H1 (cell line): ENCODE measurements around the gene WDFY4. TPM values are rescaled to one million over a fixed set of nuclear protein-coding genes. Genes with fewer than 3 reads are reported as not detected.

Experiments
- CBX5 ChIP-seq: fragments of 300-800, 300-1000 bp; sonication (generic); IDR thresholded peaks from 2 replicates; pipeline ENCODE4 v1.7.1; 2016; ENCODE audit warnings: antibody characterized with exemption, low read length, low read depth
- RFX5 ChIP-seq: IDR thresholded peaks from 2 replicates; pipeline ENCODE4 v1.6.1; 2011; ENCODE audit warnings: low read depth, low read length, improper control_type of control experiment, borderline replicate concordance
- SP2 ChIP-seq: IDR thresholded peaks from 2 replicates; pipeline ENCODE4 v1.6.1; 2012; ENCODE audit warnings: mild to moderate bottlenecking, low read length, inconsistent platforms
- polyA plus RNA-seq, 7 experiments: library from polyadenylated mRNA; depleted of rRNA in 3 of 7; stranded (reverse) in 5 of 7; unstranded in 2 of 7; fragments of >200 nt in 5 of 7; fragments of 200-250 nt in 2 of 7; gene quantifications; 1 replicate in 5 of 7; 2 replicates in 1 of 7; 4 replicates in 1 of 7; pipeline versions ENCODE4 v1.2.1 to v1.2.3, GENCODE V29; 2011 to 2013; ENCODE audit warnings: missing spikeins in 2 of 7, mixed read lengths in 2 of 7
- total RNA-seq: library from RNA; stranded (reverse); fragmentation: NEBNext Ultra II Directional; extraction: Animal tissue kit (Norgen Biotek cat#: 25700); gene quantifications from 2 replicates; pipeline ENCODE4 v1.2.1, GENCODE V29; 2021
- TF ChIP-seq, protein P1 (sequence below): fragments of 300-600 bp; sonication (generic); IDR thresholded peaks from 2 replicates; pipeline ENCODE4 v1.7.1; 2012; ENCODE audit warnings: low read length, moderate library complexity, mild to moderate bottlenecking, inconsistent platforms; ENCODE audit not compliant: insufficient replicate concordance

Gene WDFY4
- total and polyA plus RNA-seq, 2 of the 8 experiments (the other 6 are each of a cell fraction or from before 2014, with no cell fraction given): not detected

DNA sequence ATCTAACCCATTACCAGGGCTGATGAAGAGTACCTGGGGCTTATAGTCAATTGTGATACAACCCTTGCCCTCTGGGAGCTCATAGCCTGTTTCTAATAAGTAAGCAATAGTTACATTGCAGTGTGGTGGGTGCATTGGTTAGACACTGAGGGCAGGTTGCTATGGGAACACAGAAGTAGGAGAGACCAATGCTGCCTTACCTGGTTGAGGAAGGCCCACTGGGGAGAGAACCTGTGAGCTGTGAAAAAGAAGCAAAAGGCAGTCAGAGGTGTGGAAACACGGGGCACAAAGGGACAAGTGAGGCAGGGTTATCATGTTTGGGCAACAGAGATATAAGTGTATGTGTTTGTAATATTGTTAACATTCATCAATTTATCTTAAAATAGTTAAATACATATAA, 51.9 kb downstream of the WDFY4 start (continued):
- TF ChIP-seq, protein P1, sequence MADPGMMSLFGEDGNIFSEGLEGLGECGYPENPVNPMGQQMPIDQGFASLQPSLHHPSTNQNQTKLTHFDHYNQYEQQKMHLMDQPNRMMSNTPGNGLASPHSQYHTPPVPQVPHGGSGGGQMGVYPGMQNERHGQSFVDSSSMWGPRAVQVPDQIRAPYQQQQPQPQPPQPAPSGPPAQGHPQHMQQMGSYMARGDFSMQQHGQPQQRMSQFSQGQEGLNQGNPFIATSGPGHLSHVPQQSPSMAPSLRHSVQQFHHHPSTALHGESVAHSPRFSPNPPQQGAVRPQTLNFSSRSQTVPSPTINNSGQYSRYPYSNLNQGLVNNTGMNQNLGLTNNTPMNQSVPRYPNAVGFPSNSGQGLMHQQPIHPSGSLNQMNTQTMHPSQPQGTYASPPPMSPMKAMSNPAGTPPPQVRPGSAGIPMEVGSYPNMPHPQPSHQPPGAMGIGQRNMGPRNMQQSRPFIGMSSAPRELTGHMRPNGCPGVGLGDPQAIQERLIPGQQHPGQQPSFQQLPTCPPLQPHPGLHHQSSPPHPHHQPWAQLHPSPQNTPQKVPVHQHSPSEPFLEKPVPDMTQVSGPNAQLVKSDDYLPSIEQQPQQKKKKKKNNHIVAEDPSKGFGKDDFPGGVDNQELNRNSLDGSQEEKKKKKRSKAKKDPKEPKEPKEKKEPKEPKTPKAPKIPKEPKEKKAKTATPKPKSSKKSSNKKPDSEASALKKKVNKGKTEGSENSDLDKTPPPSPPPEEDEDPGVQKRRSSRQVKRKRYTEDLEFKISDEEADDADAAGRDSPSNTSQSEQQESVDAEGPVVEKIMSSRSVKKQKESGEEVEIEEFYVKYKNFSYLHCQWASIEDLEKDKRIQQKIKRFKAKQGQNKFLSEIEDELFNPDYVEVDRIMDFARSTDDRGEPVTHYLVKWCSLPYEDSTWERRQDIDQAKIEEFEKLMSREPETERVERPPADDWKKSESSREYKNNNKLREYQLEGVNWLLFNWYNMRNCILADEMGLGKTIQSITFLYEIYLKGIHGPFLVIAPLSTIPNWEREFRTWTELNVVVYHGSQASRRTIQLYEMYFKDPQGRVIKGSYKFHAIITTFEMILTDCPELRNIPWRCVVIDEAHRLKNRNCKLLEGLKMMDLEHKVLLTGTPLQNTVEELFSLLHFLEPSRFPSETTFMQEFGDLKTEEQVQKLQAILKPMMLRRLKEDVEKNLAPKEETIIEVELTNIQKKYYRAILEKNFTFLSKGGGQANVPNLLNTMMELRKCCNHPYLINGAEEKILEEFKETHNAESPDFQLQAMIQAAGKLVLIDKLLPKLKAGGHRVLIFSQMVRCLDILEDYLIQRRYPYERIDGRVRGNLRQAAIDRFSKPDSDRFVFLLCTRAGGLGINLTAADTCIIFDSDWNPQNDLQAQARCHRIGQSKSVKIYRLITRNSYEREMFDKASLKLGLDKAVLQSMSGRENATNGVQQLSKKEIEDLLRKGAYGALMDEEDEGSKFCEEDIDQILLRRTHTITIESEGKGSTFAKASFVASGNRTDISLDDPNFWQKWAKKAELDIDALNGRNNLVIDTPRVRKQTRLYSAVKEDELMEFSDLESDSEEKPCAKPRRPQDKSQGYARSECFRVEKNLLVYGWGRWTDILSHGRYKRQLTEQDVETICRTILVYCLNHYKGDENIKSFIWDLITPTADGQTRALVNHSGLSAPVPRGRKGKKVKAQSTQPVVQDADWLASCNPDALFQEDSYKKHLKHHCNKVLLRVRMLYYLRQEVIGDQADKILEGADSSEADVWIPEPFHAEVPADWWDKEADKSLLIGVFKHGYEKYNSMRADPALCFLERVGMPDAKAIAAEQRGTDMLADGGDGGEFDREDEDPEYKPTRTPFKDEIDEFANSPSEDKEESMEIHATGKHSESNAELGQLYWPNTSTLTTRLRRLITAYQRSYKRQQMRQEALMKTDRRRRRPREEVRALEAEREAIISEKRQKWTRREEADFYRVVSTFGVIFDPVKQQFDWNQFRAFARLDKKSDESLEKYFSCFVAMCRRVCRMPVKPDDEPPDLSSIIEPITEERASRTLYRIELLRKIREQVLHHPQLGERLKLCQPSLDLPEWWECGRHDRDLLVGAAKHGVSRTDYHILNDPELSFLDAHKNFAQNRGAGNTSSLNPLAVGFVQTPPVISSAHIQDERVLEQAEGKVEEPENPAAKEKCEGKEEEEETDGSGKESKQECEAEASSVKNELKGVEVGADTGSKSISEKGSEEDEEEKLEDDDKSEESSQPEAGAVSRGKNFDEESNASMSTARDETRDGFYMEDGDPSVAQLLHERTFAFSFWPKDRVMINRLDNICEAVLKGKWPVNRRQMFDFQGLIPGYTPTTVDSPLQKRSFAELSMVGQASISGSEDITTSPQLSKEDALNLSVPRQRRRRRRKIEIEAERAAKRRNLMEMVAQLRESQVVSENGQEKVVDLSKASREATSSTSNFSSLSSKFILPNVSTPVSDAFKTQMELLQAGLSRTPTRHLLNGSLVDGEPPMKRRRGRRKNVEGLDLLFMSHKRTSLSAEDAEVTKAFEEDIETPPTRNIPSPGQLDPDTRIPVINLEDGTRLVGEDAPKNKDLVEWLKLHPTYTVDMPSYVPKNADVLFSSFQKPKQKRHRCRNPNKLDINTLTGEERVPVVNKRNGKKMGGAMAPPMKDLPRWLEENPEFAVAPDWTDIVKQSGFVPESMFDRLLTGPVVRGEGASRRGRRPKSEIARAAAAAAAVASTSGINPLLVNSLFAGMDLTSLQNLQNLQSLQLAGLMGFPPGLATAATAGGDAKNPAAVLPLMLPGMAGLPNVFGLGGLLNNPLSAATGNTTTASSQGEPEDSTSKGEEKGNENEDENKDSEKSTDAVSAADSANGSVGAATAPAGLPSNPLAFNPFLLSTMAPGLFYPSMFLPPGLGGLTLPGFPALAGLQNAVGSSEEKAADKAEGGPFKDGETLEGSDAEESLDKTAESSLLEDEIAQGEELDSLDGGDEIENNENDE: no peak
- TF ChIP-seq SP2 (no peak), RFX5 (no peak), CBX5 (no peak)
